OCI-LY3 (cell line): ENCODE results near the gene PSMB1.

Experiments used
- EZH2phosphoT487 ChIP-seq: fragments of 200-600 bp; shearing (Covaris generic); IDR thresholded peaks from 2 replicates; pipeline ENCODE4 v1.6.1; 2018; ENCODE audit warnings: antibody characterized with exemption, mixed run types, low read depth
- TF ChIP-seq, protein P1 (sequence below): fragments of 200-600, 300-600 bp; sonication (generic); IDR thresholded peaks from 2 replicates; pipeline ENCODE4 v1.5.1; 2014; ENCODE audit warnings: antibody characterized with exemption, low read length, low read depth

DNA sequence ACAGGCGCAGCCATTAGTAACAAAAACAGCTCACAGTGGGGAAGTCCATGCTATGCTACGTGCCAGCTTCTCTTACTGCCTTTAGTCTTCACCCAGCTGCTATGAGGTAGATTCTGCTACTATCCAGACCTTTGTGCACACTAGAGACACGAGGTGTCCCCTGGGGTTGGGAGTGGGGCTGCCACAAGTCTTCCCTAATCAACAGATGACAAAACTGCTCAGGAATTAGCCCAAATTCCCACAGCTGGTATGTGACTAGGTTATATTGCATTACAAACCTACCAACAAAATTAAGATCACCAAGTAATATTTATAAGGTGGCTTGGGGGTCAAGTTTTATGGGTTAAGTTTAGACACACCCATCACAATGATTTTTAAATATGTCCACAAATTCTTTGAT is 63.3 kb downstream of the PSMB1 start:
- TF ChIP-seq, protein P1, sequence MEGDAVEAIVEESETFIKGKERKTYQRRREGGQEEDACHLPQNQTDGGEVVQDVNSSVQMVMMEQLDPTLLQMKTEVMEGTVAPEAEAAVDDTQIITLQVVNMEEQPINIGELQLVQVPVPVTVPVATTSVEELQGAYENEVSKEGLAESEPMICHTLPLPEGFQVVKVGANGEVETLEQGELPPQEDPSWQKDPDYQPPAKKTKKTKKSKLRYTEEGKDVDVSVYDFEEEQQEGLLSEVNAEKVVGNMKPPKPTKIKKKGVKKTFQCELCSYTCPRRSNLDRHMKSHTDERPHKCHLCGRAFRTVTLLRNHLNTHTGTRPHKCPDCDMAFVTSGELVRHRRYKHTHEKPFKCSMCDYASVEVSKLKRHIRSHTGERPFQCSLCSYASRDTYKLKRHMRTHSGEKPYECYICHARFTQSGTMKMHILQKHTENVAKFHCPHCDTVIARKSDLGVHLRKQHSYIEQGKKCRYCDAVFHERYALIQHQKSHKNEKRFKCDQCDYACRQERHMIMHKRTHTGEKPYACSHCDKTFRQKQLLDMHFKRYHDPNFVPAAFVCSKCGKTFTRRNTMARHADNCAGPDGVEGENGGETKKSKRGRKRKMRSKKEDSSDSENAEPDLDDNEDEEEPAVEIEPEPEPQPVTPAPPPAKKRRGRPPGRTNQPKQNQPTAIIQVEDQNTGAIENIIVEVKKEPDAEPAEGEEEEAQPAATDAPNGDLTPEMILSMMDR = no peak
- no peak for TF ChIP-seq EZH2phosphoT487
